Stimulated activated CD8-positive, alpha-beta memory T cell treated with anti-CD3 and anti-CD28 coated beads, Interleukin-4, amount 100 ng/mL, for 4 hours (primary cell): Measurements from ENCODE around the gene ADAMTS12.

Source experiments
- DNase-seq, 2 donors: peaks; one replicate each; pipeline ENCODE4 v3.0.0-alpha.2; 2020; ENCODE audit warnings: low read depth in 2 of 2, low spot score in 1 of 2

Gene ADAMTS12

DNA sequence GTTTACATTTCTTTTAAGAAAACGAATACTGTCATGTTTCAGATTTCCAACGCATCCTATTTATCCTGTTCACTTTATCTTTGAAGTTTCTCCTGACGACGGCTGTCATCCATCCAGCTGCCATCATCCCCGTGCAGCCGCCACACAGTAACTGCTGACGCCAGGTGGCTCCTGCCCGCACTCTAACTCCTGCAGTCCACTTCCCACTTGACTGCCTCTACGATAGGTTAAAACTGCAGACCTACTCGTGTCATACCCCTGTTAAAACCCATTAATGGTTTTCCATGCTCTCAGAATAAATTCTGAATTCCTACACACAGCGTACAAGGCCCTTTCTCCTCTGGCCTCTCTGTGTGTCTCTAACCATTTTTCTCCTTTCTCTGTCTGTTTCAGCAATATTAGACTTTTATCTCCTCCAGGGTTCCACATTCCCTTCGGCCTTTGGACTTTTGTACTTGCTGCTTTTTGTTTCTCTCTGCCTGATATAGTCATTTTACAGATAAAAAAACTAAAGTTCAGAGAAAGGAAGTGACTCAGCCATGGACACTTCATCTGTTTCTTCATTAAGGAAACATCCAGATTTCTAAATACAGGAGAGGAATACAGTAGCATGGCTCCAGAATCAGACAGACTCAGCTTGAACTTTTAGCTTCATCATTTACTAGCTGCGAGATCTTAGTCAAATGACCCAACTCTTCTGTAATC lies 84.9 kb downstream of the ADAMTS12 start:
- no peak for DNase-seq

- no peak for DNase-seq
These were observed 90.5 kb downstream of the ADAMTS12 start for GRCh38 chr5:33801292-33801691.

GRCh38 chr5:33800241-33800950 lies 91.4 kb downstream of the ADAMTS12 start:
- DNase-seq, result no peak

DNA sequence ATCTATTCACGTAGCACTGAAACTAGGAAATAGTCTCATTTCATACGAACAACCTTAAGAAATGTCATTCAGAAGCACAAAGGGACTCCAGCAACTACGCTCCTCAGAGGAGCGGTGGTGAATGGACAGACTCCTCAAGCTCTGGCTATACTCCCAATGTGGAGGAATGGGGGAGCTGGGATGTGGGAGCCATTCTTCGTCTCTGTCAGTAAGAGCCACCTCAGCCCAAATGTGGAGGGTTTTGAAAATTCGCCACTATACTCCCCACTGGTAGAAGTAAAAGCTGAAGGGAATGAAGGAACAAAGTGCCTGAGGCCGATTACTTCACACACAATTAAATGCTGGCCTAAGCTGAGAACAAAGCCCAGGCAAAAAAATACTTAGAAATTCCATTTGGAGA lies 96.3 kb downstream of the ADAMTS12 start:
- no peak for DNase-seq

GRCh38 chr5:33794550-33795181 lies 97.1 kb downstream of the ADAMTS12 start:
- DNase-seq, result no peak

DNA sequence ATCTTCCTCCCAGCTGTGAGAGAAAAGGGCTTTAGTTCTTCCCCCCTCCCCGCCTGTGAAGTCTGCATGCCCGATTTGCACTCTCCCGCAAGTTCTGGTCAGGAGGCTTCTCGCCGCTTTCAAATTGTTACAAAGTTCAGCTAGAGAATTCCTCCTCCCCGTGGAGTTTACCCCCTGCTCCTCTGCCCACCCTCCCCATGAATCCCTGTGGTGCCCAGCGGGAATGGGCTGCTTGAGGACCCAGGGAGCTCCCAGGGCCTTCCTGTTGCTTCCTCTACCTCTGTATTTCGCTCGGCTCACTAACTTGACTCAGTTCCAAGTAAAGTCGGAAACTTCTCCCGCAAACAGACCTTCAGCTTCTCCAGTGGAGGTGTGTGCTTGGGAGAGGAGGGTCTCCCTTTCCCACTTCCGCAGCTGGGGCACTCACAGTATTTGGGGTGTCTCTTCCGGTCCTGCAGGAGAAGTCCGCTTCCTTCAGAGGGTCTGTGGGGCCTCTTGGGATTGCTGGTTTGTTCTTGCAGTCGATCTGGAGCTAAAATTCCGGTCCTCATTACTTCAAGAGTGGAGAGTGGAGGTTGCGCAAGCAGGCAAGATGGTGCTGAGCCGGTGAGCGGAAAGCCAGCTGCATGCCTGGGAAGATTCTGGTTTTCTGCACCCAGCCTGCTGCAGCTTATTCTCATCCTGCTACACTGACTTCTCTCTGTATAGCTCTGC lies 97.8 kb downstream of the ADAMTS12 start:
- no peak for DNase-seq

- no peak for DNase-seq
These were observed 98.5 kb downstream of the ADAMTS12 start for GRCh38 chr5:33793276-33793675.

DNA sequence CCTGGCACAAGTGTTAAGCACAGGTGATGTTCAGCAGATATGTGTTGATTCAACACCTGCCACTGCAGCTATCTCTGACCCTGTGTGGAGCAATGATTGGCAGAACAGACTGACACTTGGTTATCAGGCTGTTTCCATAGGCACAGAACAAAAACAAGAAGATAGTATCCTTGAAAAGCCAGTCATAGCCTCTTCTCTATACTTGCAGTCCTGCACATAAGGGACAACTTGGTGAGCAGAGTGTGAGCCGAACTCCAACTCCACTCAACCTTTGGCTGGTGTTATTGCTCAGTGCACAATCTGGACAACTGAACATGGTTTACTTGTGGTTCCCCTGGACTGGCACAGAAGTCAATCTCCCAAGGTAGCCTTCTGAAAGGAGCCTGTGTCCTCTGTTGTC lies 99.2 kb downstream of the ADAMTS12 start:
- DNase-seq, result no peak

GRCh38 chr5:33789567-33789957 lies 102.2 kb downstream of the ADAMTS12 start:
- no peak for DNase-seq

- DNase-seq, result no peak
These were observed 102.7 kb downstream of the ADAMTS12 start for GRCh38 chr5:33788922-33789566.

GRCh38 chr5:33785571-33785970 lies 106.2 kb downstream of the ADAMTS12 start:
- no peak for DNase-seq

DNA sequence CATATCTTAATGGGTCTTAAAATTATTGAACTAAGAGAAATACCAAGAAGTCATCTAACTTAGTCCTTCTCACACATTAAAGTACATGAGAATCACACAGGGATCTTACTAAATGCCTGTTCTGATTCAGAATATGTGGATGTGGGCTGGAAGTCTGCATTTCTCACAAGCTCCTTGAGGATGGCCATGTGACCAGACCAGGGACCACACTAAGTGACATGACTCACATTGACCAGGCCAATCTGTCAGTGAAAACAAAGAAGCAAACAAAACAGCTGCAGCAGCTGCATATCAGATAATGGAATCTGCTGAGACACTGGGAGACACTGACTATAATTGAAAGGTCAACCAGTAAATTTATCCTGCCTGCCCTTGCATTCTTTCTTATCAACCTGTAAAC lies 110.5 kb downstream of the ADAMTS12 start:
- no peak for DNase-seq

GRCh38 chr5:33776151-33776660 lies 115.6 kb downstream of the ADAMTS12 start:
- DNase-seq, result no peak

- DNase-seq, result no peak
These were observed 117.4 kb downstream of the ADAMTS12 start for GRCh38 chr5:33774341-33774740.

GRCh38 chr5:33772380-33772897 lies 119.4 kb downstream of the ADAMTS12 start:
- DNase-seq, result no peak

GRCh38 chr5:33769968-33770367 lies 121.8 kb downstream of the ADAMTS12 start:
- no peak for DNase-seq

DNA sequence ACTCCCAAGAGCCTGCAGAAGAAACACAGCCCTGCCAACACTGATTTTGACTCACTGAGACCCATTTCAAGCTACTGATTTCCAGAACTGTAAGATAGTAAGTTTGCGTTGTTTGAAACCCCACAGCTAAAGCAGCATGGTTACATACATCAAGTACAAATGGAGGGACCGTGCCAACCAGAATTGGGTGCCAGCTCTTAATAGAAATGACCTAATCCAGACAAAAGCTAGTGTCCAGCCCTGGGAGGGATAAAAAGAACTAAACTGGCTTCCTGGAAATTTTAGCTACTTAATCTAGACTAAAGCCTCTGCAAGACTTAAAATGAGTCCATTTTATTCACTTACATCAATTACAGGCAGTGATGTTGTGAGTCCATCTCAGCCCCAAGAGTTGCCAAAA lies 122.6 kb downstream of the ADAMTS12 start:
- DNase-seq, result no peak

DNA sequence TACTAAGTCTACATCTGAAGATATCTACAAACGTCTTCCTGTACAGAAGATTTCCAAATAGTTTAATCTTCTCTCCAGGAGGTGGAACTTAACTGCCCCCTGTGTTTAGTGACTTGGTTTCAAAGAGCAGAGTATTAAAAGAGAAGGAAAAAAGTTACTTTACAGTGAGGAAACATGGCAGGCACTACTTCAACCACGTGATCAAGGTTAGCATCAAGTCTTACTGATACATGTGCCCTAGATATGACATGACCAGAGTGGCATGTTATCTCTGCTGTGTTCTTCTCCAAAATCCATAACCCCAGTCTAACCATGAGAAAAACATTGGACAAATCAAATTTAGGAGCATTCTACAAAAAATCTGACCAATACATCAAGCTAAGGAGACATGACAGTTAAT lies 125.8 kb downstream of the ADAMTS12 start:
- no peak for DNase-seq

- no peak for DNase-seq
These were observed 127.0 kb downstream of the ADAMTS12 start for GRCh38 chr5:33764786-33765185.

DNA sequence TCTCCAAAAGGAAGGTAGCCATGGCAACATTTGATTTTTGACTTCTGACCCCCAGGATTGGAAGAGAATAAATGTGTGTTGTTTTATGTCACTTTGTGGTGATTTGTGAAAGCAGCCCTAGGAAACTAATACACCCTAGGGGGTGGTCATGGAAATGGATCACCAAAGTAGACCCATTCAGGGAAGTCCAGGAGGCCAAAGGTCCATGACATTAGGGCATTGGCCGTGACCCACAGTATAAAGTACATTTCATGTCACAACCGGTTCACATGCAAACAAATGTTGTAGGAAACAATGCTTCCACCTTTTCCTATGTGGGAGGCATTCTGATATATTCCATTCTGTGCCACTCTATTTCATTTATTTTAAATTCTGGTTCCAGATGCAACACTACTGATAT lies 128.4 kb downstream of the ADAMTS12 start:
- no peak for DNase-seq

- DNase-seq, result no peak
These were observed 128.9 kb downstream of the ADAMTS12 start for GRCh38 chr5:33762859-33763258.
